Naive thymus-derived CD8-positive, alpha-beta T cell (primary cell): ENCODE data around the gene PALD1. TPM values are rescaled to one million over a fixed set of nuclear protein-coding genes. Genes with fewer than 3 reads are reported as not detected.

Experiments used
- ATAC-seq, 2 donors: fragments of 150-1000 bp; cut with Tn5 transposase in 1 of 2; sonication (Bioruptor Pico), chemical (Tn5 transposase) in 1 of 2; 1 replicate in 1 of 2; 2 replicates in 1 of 2; pipeline ENCODE4 v1.10.0; 2021; ENCODE audit warnings: mild to moderate bottlenecking in 2 of 2, moderate library complexity in 2 of 2
- POLR2A ChIA-PET: fragments of 350-600 bp; sonication (Branson Sonifier 250); formaldehyde crosslinking; loops from one replicate; lab custom pipeline; 2021; ENCODE audit warnings: antibody characterized with exemption; lab: Charles Lee
- DNase-seq, 10 donors: peaks; one replicate each; pipeline versions ENCODE4 v3.0.0 to v3.0.0-alpha.2; 2020 to 2022
- H3K27ac Mint-ChIP-seq, 10 donors: one replicate each; pipeline ENCODE4 v1.8.0; 2020 to 2022; ENCODE audit warnings: mild to moderate bottlenecking in 10 of 10, mixed read lengths in 10 of 10, moderate library complexity in 4 of 10, inconsistent platforms in 1 of 10
- H3K27me3 Mint-ChIP-seq, 5 donors: one replicate each; pipeline ENCODE4 v1.8.0; 2021 to 2022; ENCODE audit warnings: mixed read lengths in 5 of 5
- H3K36me3 Mint-ChIP-seq, 3 donors: one replicate each; pipeline ENCODE4 v1.8.0; 2020 to 2022; ENCODE audit warnings: mixed read lengths in 3 of 3, mild to moderate bottlenecking in 2 of 3, inconsistent platforms in 1 of 3
- H3K4me1 Mint-ChIP-seq, 4 donors: one replicate each; pipeline ENCODE4 v1.8.0; 2021 to 2022; ENCODE audit warnings: mixed read lengths in 4 of 4
- H3K4me3 Mint-ChIP-seq, 10 donors: one replicate each; pipeline ENCODE4 v1.8.0; 2020 to 2022; ENCODE audit warnings: mild to moderate bottlenecking in 10 of 10, mixed read lengths in 10 of 10, moderate library complexity in 6 of 10, inconsistent platforms in 1 of 10
- H3K9me3 Mint-ChIP-seq, 9 donors: one replicate each; pipeline ENCODE4 v1.8.0; 2020 to 2022; ENCODE audit warnings: mixed read lengths in 9 of 9, mild to moderate bottlenecking in 3 of 9, inconsistent platforms in 1 of 9, moderate library complexity in 1 of 9
- polyA plus RNA-seq, 3 donors: library from polyadenylated mRNA; unstranded; fragments of 300-500 nt; fragmentation: Illumina TruSeq; gene quantifications; one replicate each; pipeline ENCODE4 v1.2.3, GENCODE V29; 2021
- total RNA-seq, 8 experiments: library from RNA in 2 of 8; stranded (reverse) in 2 of 8; gene quantifications; one replicate each; pipeline ENCODE4 v1.2.3 and lab custom pipeline; 2021 to 2026

Gene PALD1
- not detected for total RNA-seq
- polyA plus RNA-seq, result under 1 TPM in 1 of 3 donors, not detected in 2; 0.27 TPM
- 0 to 7.0 (median 0.55) reads per million in 6 experiments for total RNA-seq (lab: John Stamatoyannopoulos, UW)

DNA sequence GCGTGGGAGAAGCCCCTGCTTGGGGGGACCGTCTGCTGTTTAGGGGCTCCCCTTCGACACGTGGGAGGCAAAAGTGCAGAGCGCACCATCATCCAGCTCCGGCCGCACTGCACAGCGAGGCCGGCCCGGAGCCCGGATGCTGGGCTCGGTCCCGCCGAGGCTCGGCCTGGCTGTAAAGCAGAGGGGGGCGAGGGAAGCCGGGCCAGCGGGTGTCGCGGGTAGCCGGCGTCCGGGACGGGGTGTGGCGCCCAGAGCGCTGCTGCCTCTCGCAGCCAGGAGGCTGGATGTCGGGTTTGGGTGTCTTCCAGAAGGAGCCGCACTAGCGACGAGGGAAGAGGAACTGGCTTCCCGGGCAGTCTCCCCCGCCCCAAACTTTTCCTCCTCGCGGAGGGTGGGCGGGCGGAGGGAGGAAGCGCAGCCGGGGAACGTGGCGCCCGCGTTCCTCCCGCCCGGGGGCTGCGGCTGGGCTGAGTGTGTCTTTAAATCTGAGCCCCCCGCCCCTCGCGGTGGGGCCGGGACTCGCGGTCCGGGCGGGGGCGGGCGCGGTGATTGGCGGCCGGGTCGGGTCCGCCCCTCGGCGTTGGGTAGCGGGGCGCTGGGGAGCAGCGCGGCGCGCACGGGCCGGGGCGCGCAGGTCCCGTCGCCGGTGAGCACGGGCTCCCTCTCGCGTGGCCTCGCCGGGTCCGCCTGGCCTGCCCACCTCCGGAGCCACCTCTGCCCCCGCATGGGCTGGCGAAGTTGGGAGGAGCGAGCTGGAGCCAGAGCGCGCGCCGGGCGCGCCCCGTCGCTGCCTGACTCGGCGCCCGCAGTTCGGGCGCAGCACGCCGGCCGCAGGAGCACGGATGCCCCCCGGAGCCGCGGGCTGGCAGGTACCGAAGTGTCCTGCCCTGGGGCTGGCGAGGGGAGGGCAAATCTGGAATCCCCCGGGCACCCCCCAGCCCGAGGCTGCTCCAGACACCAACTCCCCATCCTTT, at the start of gene PALD1:
Gene PALD1, plus strand, starts transcription at position 577 of the 974 bp plus-strand sequence. CDS start 47,185 bp downstream, outside the sequence.
- peak within 1 kb of the TSS in 9 of 10 donors; percentile 48 to 94 (median 71) for H3K27ac Mint-ChIP-seq
- POLR2A ChIA-PET, result interaction anchor here (0.6 to 1.0 kb wide), 3 partner anchors 74 to 307 kb away, joined by 3 to 6 read pairs (median 3); partner anchors contain the start of gene EIF4EBP2
- DNase-seq (peak in 8 of 10 donors; percentile 17 to 62 (median 24)), ATAC-seq (peak; percentile 9 to 26)
- H3K36me3 Mint-ChIP-seq, result no peaks in the 10 kb centered on the region
- H3K27me3 Mint-ChIP-seq, result peaks cover 0 to 2% (median 0%) of the 10 kb centered on the region in 5 donors
- H3K4me1 Mint-ChIP-seq, result peaks cover 36 to 66% (median 55%) of the 10 kb centered on the region in 4 donors
- H3K4me3 Mint-ChIP-seq, result peak within 1 kb of the TSS; percentile 72 to 90 (median 84)
- H3K9me3 Mint-ChIP-seq, result no peaks in the 10 kb centered on the region

DNA sequence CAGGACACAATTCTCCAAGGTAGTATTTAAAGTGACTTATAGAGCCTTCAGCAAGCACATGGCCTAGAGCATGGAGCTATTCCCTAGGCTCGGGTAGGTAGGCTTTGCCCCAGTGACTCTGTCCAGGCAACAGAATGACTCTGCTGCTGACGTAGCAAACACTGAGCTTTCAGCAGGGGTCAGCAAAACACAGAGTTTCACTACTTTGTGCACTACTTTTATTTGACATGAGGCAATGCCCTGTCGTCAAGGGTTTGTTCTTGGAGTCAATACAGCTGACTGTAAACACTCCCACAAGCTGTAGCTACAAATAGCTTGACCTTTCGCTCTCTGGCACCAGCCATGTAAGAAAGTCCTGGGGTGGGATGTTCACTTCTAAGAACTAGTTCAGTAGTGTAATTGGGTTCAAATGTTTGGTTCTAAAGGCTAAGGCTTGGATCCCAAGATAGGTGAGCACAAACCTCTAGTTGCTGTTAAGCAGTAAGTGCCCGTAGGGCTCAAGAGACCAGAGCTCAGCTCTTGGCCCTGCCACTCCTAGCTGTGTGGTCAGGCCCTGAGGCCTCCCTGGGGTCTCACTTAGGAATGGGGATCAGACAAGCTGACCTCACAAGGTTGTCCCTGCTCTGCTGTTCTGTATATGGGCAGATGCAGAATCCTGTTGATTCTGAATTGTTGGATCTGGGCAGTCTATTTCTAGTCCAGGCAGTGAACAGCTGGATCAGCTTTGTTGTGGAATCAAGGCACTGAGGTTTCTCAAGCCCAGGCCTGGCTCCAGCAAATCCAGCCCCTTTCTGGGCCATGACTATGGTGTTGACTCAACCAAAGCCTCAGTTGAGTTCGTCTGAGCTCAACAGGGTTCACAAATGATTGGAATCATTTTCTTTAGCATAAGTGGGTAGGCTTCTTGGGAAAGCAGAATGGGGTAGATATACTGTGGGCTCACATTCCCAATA, 47.8 kb upstream of the PALD1 start:
- Mint-ChIP-seq H3K27ac (peak overlapping the region in 3 of 10 donors; percentile 14 to 69 (median 21)), H3K4me3 (no peak overlapping the region), H3K4me1 (peaks cover 12 to 29% (median 25%) of the 10 kb centered on the region in 4 donors), H3K27me3 (no peaks in the 10 kb centered on the region), H3K36me3 (peaks cover 0 to 43% (median 4%) of the 10 kb centered on the region in 3 donors), H3K9me3 (no peaks in the 10 kb centered on the region)
- DNase-seq (no peak), ATAC-seq (no peak)
- POLR2A ChIA-PET, result no interaction called here

DNA sequence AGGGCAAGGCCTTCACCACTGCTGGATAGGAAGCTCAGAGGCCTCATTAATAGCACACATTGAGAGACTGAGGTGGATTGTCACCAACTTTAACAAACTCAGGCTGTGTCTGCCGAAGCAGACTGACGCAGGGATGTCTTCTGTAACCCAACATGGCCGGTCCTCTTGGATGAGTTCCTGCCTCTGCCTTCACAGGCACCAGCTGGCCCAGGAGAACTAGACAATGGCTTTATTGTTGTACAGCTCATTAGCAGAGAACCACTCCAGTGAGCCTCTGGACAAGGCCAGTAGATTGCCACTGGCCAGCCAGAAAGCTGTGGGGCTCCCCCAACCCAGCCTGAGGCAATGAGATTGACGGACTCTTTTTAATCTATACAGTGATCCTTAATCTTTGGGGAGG, 46.5 kb upstream of the PALD1 start:
- POLR2A ChIA-PET, result no interaction called here
- Mint-ChIP-seq H3K27ac (peak overlapping the region in 7 of 10 donors; percentile 29 to 91 (median 63)), H3K9me3 (no peaks in the 10 kb centered on the region), H3K27me3 (no peaks in the 10 kb centered on the region), H3K4me3 (peak overlapping the region in 5 of 10 donors; percentile 26 to 77 (median 52)), H3K36me3 (peaks cover 0 to 31% (median 4%) of the 10 kb centered on the region in 3 donors), H3K4me1 (peaks cover 10 to 29% (median 25%) of the 10 kb centered on the region in 4 donors)
- ATAC-seq, result no peak
- DNase-seq, result no peak

DNA sequence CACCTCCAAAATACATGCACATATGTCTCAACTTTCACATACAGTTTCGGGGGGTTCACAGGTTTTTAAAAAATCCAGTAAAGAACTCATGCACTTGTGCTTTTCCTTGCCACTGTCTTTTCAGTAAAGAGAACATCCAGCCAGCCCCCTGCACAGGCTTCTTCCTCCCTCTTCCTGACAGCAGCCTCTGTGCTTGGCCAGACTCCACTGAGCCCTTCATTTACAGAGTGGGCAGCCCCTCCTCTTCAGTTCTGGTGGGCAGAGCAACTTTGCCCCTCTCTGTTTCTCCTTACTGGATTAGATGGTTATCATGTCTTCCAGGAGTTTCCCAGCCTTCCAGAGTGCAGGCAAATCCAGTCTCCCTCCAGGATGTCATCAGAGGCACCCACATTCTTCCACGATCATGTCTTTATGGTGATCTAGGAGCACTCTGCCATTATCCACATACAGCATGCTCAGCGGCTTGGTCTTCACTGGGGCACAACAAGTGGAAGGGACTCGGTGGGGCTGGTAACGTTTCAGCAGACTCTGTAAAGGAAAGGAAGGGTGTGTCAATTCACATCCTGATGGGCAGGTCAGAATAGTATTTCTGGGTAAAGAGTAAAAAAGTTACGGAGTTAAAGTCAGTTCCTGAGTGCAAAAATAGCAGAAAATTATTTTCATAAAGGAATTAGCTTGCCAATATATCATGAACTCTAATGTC, 45.9 kb upstream of the PALD1 start:
- POLR2A ChIA-PET, result no interaction called here
- Mint-ChIP-seq H3K27ac (peak overlapping the region; percentile 8 to 91 (median 60)), H3K36me3 (peaks cover 0 to 25% (median 4%) of the 10 kb centered on the region in 3 donors), H3K27me3 (no peaks in the 10 kb centered on the region), H3K4me3 (peak overlapping the region in 9 of 10 donors; percentile 12 to 77 (median 49)), H3K4me1 (peaks cover 10 to 30% (median 25%) of the 10 kb centered on the region in 4 donors), H3K9me3 (no peaks in the 10 kb centered on the region)
- ATAC-seq, result peak in 1 of 2 donors; percentile 50
- no peak for DNase-seq

DNA sequence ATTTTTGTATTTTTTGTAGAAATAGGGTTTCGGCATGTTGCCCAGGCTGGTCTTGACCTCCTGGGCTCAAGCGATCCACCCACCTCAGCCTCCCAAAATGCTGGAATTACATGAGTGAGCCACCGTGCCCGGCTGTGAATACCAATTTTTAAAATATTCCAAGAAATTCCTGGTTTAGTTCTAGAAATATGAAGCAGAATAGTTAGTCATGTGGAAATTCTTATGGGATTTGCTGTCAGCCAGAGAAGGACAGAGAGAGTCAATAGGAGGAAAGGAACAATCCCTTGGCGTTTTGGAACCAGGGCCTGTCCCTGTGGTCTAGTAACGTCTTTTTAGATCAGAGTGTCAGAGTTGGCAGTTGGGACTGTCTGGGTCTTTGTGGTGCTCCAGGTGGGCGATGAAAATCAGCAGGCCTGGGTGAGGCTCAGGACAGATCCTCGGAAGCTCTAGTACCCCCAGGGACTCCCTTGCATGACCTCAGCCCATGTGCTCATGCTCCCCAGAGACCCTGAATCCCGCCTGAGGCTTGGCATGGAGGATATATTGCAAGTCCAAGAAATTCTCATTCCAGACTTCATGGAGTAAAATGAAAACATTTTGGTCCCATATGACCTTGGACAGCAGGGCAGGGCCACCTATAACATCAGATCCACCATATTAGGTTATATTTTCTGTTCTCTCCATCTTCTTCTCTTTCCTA, 44.8 kb upstream of the PALD1 start:
- no peak for ATAC-seq
- Mint-ChIP-seq H3K9me3 (no peaks in the 10 kb centered on the region), H3K4me1 (peaks cover 10 to 30% (median 25%) of the 10 kb centered on the region in 4 donors), H3K36me3 (peaks cover 0 to 15% (median 0%) of the 10 kb centered on the region in 3 donors), H3K27ac (no peak overlapping the region), H3K4me3 (peak overlapping the region in 1 of 10 donors; percentile 20), H3K27me3 (peaks cover 0 to 4% (median 0%) of the 10 kb centered on the region in 5 donors)
- POLR2A ChIA-PET, result no interaction called here
- DNase-seq, result no peak

DNA sequence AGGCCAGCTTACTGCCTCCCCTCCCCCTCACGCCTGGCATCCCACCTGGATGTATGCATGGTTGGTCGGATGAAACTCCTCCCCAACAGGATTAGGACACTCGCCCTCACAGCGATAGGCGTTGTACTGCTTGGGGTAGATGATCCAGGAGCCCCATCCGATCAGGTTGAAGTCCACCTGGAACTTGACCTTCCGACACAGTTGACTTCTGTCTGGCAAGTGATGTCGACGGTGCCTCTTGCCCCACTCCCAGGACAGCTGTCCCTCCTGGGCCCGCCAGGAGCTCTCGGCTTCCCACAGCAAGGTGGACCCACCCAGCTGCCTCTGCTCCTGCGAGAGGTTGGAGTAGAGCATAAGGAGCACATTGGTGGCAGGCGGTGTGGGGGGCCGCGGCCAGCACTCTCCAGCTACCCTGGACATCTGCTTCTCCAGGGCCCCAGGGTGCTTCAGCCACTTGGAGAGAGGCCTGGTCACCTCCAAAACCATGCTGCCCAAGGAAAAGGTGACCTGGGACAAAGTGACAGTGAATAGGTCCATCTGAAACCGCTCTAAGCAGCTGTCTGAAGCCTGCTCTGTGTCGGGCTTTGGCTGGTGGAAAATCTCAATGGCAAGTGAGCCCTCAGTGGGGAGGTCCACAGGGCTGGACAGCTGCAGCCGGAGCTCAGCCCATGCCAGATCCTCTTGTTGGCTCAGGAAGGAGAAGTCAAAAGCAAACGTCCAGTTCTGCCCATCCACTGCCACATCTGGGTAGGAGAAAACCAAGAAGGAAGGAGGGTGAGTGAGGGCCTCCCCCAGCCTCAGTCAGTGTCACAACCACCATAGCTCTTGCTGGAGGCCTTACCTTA, 43.1 kb upstream of the PALD1 start:
- POLR2A ChIA-PET, result interaction anchor here (1.1 kb wide), 1 partner anchor 310 kb away, joined by 4 read pairs; no protein-coding TSS in a partner anchor
- ATAC-seq (no peak), DNase-seq (no peak)
- H3K36me3 Mint-ChIP-seq, result peaks cover 0 to 4% (median 0%) of the 10 kb centered on the region in 3 donors
- H3K27ac Mint-ChIP-seq, result peak overlapping the region in 1 of 10 donors; percentile 37
- peaks cover 0 to 18% (median 8%) of the 10 kb centered on the region in 5 donors for H3K27me3 Mint-ChIP-seq
- no peaks in the 10 kb centered on the region for H3K9me3 Mint-ChIP-seq
- no peak overlapping the region for H3K4me3 Mint-ChIP-seq
- H3K4me1 Mint-ChIP-seq, result peaks cover 10 to 34% (median 26%) of the 10 kb centered on the region in 4 donors

DNA sequence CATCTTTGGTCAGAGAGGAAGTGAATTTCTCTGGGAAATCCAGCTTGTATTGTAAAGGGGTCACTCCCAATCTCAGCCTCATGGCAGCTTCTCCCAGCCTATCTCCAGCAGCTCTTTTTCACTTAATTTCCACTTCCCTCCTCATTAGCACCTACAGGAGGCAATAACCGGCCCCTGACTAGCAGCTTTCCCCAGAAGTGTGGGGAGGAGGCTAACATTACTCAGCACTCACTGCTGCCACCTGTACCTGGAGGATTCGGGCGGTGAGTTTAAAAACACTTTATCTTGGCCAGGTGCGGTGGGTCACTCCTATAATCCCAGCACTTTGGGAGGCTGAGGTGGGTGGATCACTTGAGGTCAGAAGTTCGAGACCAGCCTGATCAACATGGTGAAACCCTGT, 40.8 kb upstream of the PALD1 start:
- H3K4me3 Mint-ChIP-seq, result no peak overlapping the region
- POLR2A ChIA-PET, result no interaction called here
- H3K27me3 Mint-ChIP-seq, result peaks cover 14 to 38% (median 24%) of the 10 kb centered on the region in 5 donors
- peaks cover 10 to 38% (median 30%) of the 10 kb centered on the region in 4 donors for H3K4me1 Mint-ChIP-seq
- H3K27ac Mint-ChIP-seq, result no peak overlapping the region
- DNase-seq (no peak), ATAC-seq (no peak)
- H3K36me3 Mint-ChIP-seq, result peaks cover 0 to 7% (median 0%) of the 10 kb centered on the region in 3 donors
- peaks cover 0 to 3% (median 0%) of the 10 kb centered on the region in 9 donors for H3K9me3 Mint-ChIP-seq

DNA sequence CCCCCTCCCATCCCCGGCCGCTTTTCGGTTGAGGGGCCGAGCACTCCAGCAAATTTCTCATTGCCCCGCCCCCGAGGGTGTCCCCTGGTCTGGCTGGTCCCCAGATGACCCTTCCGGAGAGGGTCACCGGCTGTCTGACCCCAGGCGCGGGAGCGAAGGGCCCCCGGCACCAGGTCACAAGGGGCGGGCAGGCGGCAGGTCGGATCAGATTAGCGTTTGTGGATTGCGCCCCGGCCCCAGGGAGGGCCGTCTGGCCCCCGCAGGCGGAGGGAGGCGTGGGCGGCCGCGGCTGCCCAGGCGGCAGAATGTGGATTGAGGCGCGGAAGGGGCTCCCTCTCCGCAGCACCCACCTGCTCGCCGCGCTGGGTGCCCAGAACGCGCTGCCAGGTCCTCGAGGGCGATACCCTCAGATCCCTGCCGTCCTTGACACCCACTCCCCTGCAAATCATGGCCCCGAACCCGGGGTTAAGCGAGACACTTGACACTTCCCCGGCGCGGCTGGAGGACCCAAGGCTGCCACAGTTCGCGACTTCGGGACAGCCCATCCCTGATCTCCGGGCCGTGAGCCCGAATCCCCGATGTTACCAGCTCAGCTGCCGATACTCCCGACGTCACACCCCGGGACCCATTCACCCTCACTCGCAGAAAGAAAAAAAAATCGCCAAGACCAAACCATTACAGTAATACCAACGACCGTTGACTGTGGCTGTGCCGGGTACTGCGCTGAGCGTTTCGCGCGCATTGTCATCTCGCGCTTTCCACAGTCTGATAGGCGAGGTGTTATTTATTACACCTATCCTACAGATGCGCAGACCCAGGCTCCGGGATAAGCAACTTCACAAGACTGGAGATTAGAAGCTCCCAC, 38.0 kb upstream of the PALD1 start:
- Mint-ChIP-seq H3K4me1 (peaks cover 7 to 24% (median 16%) of the 10 kb centered on the region in 4 donors), H3K27me3 (peaks cover 15 to 58% (median 35%) of the 10 kb centered on the region in 5 donors), H3K4me3 (peak overlapping the region; percentile 68 to 89 (median 81)), H3K36me3 (peaks cover 0 to 4% (median 0%) of the 10 kb centered on the region in 3 donors), H3K9me3 (peaks cover 0 to 3% (median 0%) of the 10 kb centered on the region in 9 donors), H3K27ac (peak overlapping the region in 3 of 10 donors; percentile 27 to 81 (median 67))
- POLR2A ChIA-PET, result no interaction called here
- DNase-seq (peak in 1 of 10 donors; percentile 9), ATAC-seq (peak; percentile 54 to 70)

DNA sequence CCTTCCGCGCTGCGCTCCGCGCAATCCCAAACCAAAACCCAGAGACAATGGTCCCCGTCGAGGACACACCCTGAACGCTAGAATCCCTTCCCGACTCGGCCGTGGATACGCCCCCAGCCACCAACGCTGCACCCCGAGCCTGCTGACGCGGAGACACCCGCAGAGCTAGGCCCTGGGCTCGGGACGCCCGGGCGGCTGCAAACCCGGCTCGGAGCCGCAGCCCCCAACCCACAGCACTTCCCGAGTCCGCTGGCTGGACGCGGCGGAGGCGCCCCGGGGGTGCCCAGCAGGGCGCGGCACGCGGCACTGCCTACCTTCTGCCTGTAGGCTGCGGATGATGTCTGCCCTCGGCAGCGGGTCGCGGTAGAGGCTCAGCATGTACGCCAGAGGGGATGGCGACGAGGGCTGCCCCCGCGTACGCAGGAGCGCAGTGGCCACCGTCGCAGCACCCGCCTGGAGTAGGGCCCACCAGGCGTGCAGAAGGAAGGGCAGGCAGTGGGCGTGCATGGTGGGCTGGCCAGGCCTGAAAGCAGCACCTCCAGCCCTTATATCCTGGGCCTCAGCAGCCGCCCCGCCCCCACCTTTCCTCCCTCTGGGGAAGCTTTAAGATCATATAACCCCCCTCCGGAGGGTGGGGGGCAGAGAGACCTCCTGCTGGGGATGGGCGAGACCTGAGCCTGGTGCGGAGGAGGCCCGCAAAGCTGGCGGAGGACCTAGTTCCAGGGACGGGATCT, 37.2 kb upstream of the PALD1 start, which contains the start of gene NODAL:
Gene NODAL, minus strand, starts transcription at position 521 of the 734 bp plus-strand sequence. Its CDS starts 14 bp downstream, at position 507.
- Mint-ChIP-seq H3K27me3 (peaks cover 15 to 59% (median 35%) of the 10 kb centered on the region in 5 donors), H3K4me1 (peaks cover 7 to 24% (median 16%) of the 10 kb centered on the region in 4 donors), H3K4me3 (peak within 1 kb of the TSS; percentile 68 to 89 (median 81)), H3K36me3 (peaks cover 0 to 4% (median 0%) of the 10 kb centered on the region in 3 donors), H3K27ac (peak within 1 kb of the TSS in 4 of 10 donors; percentile 27 to 81 (median 57)), H3K9me3 (peaks cover 0 to 3% (median 0%) of the 10 kb centered on the region in 9 donors)
- ATAC-seq (peak; percentile 76 to 77), DNase-seq (peak in 2 of 10 donors; percentile 10 to 17)
- POLR2A ChIA-PET, result interaction anchor here (0.6 kb wide), 1 partner anchor 49 kb away, joined by 4 read pairs; no protein-coding TSS in a partner anchor
